Midbrain (tissue), 1 donor: ENCODE measurements around the gene ZC3HAV1L.
A peak's percentile ranks its signal among the peaks of the same experiment; 100 is the strongest.
"Not testable (repeated sequence)": the region's sequence is repeated elsewhere in the genome, so short reads cannot be mapped to it uniquely, and the experiment has no call there.

Experiments
- DNase-seq: peaks from one replicate; lab custom pipeline; 2025; lab: John Stamatoyannopoulos, UW

Gene ZC3HAV1L

DNA sequence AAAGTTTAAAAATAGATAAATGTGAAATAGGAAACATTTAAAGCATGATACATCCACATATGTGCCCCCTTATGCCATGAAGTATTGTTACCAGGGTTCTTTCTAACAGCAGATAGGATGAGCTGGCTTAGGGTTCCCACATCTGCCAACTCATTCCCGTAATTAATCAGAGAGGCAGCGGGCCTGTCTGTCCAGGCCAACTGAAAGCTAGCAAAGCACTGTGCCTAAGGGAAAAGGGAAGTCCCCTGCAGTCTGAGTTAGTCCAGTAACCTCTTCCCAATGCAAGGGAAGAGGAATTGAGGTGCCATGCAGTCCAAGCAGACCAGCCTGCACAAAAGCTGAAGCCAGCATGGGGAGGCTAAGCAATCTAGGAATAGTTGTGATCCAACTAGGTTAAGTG, 18.3 kb upstream of the ZC3HAV1L start:
- no peak for DNase-seq

DNA sequence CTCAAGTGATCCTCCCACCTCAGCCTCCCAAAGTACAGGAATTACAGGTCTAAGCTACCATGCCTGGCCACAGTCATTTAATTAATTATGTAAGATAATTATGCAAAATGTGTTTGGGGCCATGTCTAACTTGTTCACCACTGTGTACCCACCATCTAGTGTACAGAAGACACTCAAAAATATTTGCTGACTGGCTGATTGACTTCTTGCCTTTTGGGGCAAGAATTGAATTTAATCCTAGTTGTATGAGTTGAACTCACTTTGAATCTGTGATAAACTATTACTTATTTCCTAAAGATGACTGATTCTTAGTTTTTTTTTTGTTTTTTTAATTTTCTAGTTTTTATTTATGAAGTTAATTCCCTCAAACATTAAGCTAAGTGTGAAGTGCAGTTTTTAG, 15.8 kb upstream of the ZC3HAV1L start:
- DNase-seq = no peak

GRCh38 chr7:139049936-139050335, 14.1 kb upstream of the ZC3HAV1L start:
- no peak for DNase-seq

DNA sequence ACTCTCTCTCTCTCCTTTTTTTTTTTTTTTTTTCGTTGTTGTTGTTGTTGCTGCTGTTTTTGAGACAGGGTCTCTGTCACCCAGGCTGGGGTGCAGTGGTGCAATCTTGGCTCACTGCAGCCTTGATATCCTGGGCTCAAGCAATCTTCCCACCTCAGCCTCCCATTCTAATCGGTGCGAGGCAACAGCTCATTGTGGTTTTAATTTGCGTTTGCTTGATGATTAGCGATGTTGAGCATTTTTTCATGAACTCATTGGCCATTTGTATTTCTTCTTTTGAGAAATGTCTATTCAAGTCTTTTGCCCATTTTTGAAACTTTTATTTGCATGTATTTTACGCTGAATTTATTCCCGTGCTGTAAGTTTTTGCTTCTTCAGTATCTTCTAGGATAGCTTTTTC, 13.3 kb upstream of the ZC3HAV1L start:
- DNase-seq = no peak

DNA sequence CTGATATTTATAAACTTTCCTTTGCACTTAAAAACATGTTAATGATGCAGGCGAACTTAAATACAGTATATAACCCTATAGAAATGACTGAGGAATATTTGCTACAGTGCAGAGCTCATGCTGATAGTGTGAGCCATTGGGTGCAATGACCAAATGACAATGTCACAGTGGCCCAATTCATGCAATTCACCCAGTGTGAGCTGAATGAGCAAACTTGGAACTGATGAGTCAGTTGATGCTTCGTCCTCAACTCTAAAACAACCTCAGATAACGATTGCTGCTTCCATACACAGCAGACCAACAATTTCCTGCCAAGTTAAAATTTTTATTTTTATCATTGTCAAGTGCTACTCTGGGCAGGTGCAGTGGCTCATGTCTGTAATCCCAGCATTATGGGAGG, 12.1 kb upstream of the ZC3HAV1L start:
- DNase-seq = no peak

- DNase-seq = no peak
Measured at GRCh38 chr7:139046143-139046542, 10.3 kb upstream of the ZC3HAV1L start.

DNA sequence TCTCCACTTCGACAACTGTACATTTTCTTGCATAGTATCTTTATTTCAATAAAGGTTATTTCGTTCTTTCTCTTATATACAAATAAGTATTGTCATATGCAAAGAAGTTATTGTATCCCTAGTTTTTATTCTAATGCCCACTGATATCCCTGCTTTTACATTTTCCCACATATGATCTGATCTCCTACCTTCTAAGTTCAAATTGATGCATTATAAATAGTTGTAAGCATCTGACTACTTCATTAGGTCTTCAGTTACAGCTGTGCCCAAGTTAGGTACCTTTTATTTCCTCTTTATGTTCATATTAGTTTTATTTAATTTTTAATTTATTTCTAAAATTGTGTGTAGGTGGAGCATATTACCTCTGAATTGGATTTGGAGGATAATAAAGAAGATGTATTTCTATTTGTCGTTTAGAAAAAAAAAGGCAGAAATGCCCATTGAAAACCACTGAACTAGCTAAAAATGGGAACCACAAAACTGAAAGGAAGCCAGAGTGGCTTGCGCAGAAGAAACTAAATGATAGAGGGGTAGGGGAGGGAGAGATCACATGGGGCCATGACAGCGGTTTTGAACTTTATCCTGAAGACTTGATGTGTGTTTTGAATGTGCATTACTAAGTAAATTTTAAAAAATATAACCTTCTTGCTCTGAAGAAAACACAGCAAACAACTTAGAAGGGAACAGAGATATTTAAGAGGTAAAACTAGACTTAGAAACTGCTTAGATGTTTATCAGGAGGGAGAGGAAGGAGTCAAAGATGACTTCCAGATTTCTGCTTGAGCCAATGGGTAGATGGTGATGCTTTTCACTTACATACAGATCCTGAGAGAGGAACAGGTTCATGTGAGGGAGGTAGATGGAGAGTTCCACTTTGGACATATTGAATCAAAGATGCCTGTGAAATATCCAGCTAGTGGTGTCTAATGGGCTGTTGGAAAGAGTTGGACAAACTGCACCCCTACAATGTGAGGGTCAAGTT, 9.3 kb upstream of the ZC3HAV1L start:
- peak; percentile 5 for DNase-seq

DNA sequence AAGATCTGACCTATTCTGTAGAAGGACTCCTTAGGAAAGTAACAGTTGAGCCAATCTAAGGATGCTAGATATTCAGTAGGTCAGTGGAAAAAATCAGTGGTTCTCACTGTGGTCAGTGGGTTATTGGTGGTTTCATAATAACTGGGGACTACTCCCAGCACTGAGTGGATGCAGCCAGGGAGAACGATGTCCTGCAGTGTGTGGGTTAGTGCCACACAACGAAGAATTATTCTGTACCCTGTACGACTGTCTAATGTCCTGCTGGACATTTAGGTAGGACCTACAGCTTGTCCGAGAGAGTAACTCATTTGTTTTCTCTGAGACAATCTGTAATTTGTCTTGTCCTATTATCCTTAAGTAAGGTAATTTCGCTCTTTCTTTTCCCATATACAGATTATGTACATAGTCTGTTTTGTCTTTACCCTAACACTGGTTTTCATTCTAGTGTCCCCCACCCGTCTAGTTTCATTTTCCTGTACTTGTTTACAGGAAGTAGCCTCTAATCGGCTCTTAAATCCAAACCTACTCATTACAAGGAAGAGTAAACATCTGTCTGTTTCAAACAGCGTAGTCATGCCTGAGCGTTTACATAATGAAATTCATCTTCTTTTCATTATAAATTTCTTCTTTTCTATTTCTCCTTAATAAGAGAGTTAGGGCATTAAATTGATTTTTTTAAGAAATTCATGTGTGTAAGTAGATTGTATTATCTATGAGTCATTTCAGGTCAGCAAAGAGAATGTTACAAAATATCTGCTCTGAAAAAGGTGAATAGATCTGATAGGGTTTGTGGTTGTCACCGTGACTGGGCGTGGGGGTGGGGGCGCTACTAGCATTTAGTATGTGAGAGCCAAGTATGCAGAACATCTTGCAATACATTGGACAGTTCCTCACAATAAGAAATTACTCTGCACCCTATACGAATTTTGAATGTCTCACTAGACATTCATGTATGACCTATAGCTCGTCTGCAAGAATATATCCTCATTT, 8.3 kb upstream of the ZC3HAV1L start:
- DNase-seq = no peak

DNA sequence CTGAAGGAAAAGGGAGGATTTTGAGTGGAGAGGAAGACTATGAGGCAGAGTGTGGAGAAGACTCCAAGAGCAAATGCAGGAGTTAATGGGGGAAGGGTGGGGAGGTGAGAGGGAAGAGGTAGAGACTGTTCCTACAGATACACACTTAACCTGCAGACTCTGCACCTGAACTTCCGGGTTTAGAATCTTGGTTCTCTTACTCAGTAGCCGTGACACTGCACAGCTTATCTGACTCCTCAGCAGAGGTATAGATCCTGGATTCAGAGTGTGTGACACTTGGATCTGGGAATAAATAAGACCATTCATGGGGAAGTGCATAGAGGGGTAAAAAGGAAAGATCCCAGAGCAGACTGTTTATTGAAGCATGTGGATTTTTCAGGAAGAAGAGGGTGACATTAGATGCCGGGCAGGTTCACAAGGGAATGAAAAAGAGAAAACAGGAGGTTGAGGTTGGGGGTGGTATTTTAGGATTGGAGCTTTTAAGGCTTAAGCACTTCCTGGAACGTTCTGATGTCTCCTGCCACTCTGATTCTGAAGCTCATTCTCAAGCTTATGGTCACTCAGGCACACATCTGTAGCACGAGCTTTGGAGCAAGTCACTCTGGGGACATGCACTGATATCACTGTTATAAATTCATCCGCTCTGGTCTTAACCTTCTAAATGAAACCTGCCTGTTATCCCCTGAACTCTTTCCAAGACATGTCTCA, 5.7 kb upstream of the ZC3HAV1L start:
- DNase-seq = no peak

DNA sequence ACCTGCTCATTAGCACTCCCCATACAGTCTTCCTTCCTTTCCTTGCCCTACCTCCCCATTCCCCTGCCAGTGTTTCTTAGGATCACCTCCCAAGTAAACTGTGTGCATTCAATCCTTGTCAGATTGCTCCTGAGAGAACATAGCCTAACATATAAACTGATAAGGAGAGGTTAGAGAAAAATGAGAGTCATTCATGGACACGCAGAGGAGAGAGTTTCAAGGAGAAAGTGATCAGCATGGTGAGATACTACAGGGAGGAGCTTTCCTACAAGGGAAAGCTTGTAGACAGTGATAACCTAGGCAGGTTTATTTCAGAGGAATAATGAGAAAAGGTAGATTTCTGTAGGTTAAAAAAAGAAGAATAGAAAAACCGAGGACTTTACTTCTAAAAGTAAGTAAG, 2.8 kb upstream of the ZC3HAV1L start:
- DNase-seq = no peak

GRCh38 chr7:139036901-139037300, 1.1 kb upstream of the ZC3HAV1L start:
- DNase-seq = no peak

DNA sequence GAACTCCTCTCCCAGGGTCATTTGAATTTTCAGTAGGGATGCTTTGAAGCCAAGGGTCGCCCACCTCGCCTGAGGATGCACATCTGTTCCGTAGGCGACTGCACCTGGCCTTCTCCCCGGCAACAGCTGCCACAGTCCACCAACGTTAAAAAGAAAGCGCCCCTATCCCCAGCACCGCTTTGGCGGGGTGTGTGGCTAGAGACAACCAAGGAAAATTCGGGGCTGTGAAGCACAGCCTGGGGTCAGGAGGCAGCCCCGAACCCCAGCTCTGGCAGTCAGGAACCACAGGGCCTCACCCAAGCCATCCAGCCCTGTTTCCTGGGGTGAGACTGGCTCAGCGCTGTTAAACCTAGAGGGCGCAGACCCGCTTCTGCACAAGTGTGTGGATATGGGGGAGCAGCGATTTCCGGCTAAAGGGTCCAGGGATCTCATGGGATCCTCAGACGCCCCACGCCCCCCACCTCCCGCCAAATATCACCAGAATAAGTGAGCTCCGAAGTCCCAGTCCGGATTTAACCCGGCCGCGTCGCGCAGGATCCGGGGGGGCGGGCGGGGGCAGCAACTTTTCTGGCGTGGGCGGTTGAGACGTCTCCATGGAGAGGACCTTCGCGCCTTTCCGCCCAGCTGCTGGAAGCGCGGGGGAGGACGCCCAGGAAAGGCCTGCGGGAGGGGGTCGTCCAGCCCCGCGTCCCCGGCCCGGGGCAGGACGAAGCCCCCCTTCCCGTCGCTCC, 822 bp downstream of the ZC3HAV1L start:
- DNase-seq = no peak

DNA sequence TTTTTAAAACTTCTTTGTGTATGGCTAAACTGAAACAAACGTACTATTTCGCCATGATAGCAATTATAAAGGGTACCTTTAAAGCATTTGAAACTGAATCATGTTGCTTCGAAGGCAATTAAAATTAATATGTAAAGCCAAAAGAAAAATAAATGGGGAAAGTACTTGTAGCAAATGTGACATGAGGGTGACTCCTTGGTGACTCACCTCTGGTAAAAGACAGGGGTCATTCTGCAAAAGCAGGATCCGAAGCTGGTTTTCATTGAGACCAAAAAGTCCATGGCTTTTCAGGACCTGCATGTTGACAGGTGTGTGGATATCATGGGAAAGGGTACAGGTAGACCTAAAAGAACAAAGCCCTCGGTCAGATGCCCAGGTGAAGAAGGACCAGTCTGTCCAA, 1.5 kb downstream of the ZC3HAV1L start:
- DNase-seq = no peak

- no peak for DNase-seq
Measured at GRCh38 chr7:139033346-139034114, 2.3 kb downstream of the ZC3HAV1L start.

GRCh38 chr7:139032473-139032872, 3.4 kb downstream of the ZC3HAV1L start:
- no peak for DNase-seq

- no peak for DNase-seq
Measured at GRCh38 chr7:139029353-139029752, 6.5 kb downstream of the ZC3HAV1L start.

GRCh38 chr7:139026551-139026950, 9.3 kb downstream of the ZC3HAV1L start:
- no peak for DNase-seq

DNA sequence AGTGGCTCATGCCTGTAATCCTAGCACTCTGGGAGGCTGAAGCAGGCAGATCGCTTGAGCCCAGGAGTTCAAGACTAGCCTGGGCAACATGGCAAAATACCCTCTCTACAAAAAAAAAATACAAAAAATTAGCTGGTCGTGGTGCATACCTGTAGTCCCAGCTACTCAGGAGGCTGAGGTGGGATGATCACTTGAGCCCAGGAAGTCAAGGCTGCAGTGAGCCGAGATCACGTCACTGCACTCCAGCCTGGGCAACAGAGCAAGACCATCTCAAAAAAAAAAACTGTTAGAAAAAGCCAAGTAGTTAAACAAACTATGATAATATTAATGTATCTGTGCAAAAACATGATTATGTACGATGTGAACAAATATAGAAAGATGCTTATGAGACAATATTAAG, 10.0 kb downstream of the ZC3HAV1L start:
- DNase-seq = not testable (repeated sequence)

DNA sequence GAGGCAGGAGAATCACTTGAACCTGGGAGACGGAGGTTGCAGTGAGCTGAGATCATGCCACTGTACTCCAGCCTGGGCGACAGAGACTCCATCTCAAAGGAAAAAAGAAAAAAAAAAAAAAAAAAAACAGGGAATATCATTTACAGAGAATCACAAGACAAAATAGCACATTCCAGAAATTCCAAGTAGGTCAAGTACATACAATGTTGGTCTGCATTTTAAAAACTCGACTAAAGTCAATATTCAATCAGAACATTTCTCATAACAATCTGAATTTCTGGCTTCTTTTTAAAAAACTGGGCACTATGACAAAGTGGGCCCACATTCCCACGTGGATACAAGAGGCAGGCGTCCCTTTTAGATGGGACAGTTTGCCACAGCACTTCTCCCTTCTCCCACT, 12.8 kb downstream of the ZC3HAV1L start:
- DNase-seq = no peak

GRCh38 chr7:139022286-139022685, 13.6 kb downstream of the ZC3HAV1L start:
- DNase-seq = no peak

DNA sequence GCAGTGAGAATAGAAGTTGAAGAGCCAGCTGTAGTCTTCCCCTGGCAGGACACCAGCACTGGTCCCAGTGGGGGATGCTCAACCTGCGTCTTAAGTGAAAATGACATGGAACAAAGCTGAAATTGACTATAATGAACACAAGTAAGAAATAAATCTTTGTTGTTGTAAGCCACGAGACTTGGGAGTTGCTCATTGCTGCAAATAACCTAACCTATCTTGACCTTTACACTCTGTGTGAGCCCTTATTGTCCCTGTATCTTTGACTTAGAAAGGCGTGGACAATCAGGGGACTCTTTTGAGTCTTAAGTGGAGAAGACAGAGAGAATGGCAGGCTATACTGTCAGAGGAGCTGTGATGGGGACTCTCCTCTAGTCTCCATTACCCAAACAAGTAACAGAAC, 16.9 kb downstream of the ZC3HAV1L start:
- no peak for DNase-seq
